Prostate gland (tissue), 2 donors: Measurements from ENCODE around the gene IMPA2. TPM values are rescaled to one million over a fixed set of nuclear protein-coding genes. Genes with fewer than 3 reads are reported as not detected.
"Not testable (repeated sequence)": the region's sequence is repeated elsewhere in the genome, so short reads cannot be mapped to it uniquely, and the experiment has no call there.

Experiments
- DNase-seq: peaks from one replicate; pipeline ENCODE4 v3.0.0-alpha.2; 2019; ENCODE audit warnings: low spot score
- H3K27ac ChIP-seq, 2 donors: fragments of 200-600 bp; sonication (generic); 2 replicates each; pipeline ENCODE4 v1.5.1; 2017 to 2019
- H3K27me3 ChIP-seq: fragments of 200-600 bp; sonication (generic); replicated peaks from 2 replicates; pipeline ENCODE4 v1.5.1; 2019; ENCODE audit not compliant: insufficient read depth
- H3K36me3 ChIP-seq, 2 donors: fragments of 200-600 bp; sonication (generic); 1 replicate in 1 of 2; 2 replicates in 1 of 2; pipeline versions ENCODE4 v1.5.1 to v1.8.1; 2017 to 2019
- H3K4me1 ChIP-seq: fragments of 200-600 bp; sonication (generic); replicated peaks from 2 replicates; pipeline ENCODE4 v1.5.1; 2019
- H3K4me3 ChIP-seq, 2 donors: fragments of 200-600 bp; sonication (generic); 2 replicates each; pipeline ENCODE4 v1.5.1; 2017 to 2019
- H3K9me3 ChIP-seq: fragments of 200-600 bp; sonication (generic); 2 replicates; pipeline ENCODE4 v1.5.1; 2017
- CTCF ChIP-seq, 4 experiments: fragments of 200-600 bp in 2 of 4; fragments of 450-650 bp in 2 of 4; sonication (generic) in 2 of 4; IDR thresholded peaks; 1 replicate in 3 of 4; 2 replicates in 1 of 4; pipeline ENCODE4 v1.5.1; 2016 to 2019; ENCODE audit warnings: antibody characterized with exemption in 4 of 4, mild to moderate bottlenecking in 2 of 4, moderate library complexity in 2 of 4
- POLR2A ChIP-seq: fragments of 450-650 bp; IDR thresholded peaks from one replicate; pipeline ENCODE4 v1.6.1; 2016; ENCODE audit warnings: antibody characterized with exemption, mild to moderate bottlenecking
- POLR2AphosphoS5 ChIP-seq: sonication (generic); formaldehyde crosslinking; IDR thresholded peaks from one replicate; pipeline ENCODE4 v1.6.1; 2017; ENCODE audit warnings: antibody characterized with exemption
- WGBS: methylation state at CpG from one replicate; pipeline ENCODE4 v1.1.5; 2018; 5-methylcytosine and 5-hydroxymethylcytosine counted together
- intact Hi-C: fragments of 100-400 bp; cut with DNase I; formaldehyde crosslinking; loops from one replicate; pipeline ENCODE4 v1.14.2; 2022
- small RNA-seq, 2 donors: library from RNA; depleted of rRNA; stranded (forward); fragments of <200 nt; gene quantifications; one replicate each; pipeline ENCODE3, GENCODE V24; 2016
- total RNA-seq, 2 donors: library from RNA; depleted of rRNA; stranded (reverse); fragments of >200 nt; gene quantifications; one replicate each; pipeline ENCODE4 v1.1.0, GENCODE V29; 2016

The IMPA2 gene
- total RNA-seq, 2 donors from 2014 or later = 16.6 to 17.9 TPM

GRCh38 chr18:12076424-12077140, 95.3 kb downstream of the IMPA2 start:
- no peaks in the 10 kb centered on the region for H3K4me1 ChIP-seq
- H3K27me3 ChIP-seq = no peaks in the 10 kb centered on the region
- intact Hi-C loops = no loop called here
- H3K27ac ChIP-seq = no peak overlapping the region
- H3K9me3 ChIP-seq = no peaks in the 10 kb centered on the region
- WGBS = 26% methylated on average over 30 of the region's 59 CpGs
- no peak overlapping the region for H3K4me3 ChIP-seq
- no peak for DNase-seq
- H3K36me3 ChIP-seq = no peaks in the 10 kb centered on the region
- no peak for TF ChIP-seq POLR2A
- no peak for TF ChIP-seq CTCF (IDR thresholded peaks at IDR 0.05)
- TF ChIP-seq POLR2AphosphoS5 = no peak

- WGBS = 0% methylated on average over 1 of the region's 4 CpGs
- intact Hi-C loops, H3K4me1 ChIP-seq, H3K9me3 ChIP-seq, DNase-seq, H3K27me3 ChIP-seq, H3K27ac ChIP-seq, H3K4me3 ChIP-seq, H3K36me3 ChIP-seq: not testable (repeated sequence)
Observed at GRCh38 chr18:12077994-12078393, 96.7 kb downstream of the IMPA2 start.

DNA sequence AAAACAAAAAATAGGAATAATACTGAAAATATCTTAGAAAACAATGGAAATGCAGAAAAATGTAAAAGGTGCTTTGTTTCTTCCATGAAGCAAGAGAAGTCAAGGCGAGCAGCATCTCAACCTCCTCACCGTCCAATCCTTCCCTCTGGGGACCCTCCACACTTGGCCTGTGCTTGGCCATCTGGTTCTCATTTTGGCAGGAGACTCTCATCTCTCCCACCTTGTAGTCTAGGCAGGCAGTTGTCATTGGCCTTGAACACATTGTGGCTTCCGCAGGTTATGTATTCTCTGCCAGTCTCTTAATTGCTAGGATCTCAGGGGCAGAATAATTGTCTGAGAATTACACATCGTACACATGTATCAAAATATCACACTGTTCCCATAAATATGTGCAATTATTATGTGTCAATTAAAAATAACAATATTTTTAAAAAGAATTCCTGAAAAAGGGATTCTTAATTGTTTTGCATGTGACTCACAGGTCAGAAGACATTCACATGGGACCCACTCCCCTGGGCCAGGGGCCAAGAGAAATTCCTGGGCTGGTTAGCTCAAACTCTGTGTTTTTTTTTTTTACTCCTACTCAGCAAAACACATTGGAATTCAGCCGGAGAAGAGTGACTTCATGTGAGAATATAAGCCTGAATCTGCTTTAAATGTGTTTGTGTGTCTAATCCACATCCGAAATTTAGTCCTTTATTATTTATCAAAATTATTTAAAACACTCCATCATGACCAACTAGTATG, 98.4 kb downstream of the IMPA2 start:
- intact Hi-C loops = no loop called here
- no peaks in the 10 kb centered on the region for H3K9me3 ChIP-seq
- WGBS = 62% methylated on average over 6 of the region's 6 CpGs

More for the DNA sequence above, 98.4 kb downstream of the IMPA2 start:
- H3K27ac ChIP-seq = no peak overlapping the region
- H3K4me1 ChIP-seq = no peaks in the 10 kb centered on the region
- no peak for TF ChIP-seq POLR2A
- no peak for TF ChIP-seq POLR2AphosphoS5
- no peak for TF ChIP-seq CTCF (IDR thresholded peaks at IDR 0.05)
- DNase-seq = no peak
- H3K4me3 ChIP-seq = no peak overlapping the region
- no peaks in the 10 kb centered on the region for H3K27me3 ChIP-seq
- no peaks in the 10 kb centered on the region for H3K36me3 ChIP-seq

Small RNA genes within 50 kb of the gene (small RNA-seq; reads per million reads assigned to genes)
- 0 reads per million in 2 donors for gene AP001542.1

Other genes starting within 250 kb of the IMPA2 start
- 10 to 100 TPM; 42.8 to 50.0 TPM for gene CHMP1B, start 130.1 kb upstream of the IMPA2 start, total RNA-seq
- gene MPPE1, start 73.2 kb upstream of the IMPA2 start, total RNA-seq = 10 to 100 TPM; 19.3 to 29.1 TPM
- gene ANKRD62, start 112.3 kb downstream of the IMPA2 start, total RNA-seq = 1 to 10 TPM in 1 of 2 donors, not detected in 1; 4.3 TPM